K562 (cell line): ENCODE data around the gene CZIB. TPM values are rescaled to one million over a fixed set of nuclear protein-coding genes. Genes with fewer than 3 reads are reported as not detected.

Source experiments
- ATAC-seq: fragments of 200-7000 bp; cut with Tn5 transposase; 3 replicates; pipeline ENCODE4 v1.9.1; 2020; ENCODE audit warnings: moderate library complexity
- BruUV-seq: library from RNA; stranded (reverse); fragments of 400-500 nt; replicated peaks from 2 replicates; lab custom pipeline; 2021; lab: Mats Ljungman, UMichigan
- CTCF ChIA-PET: fragments of 300-600 bp; formaldehyde crosslinking; extraction: SDS; loops from one replicate; lab custom pipeline; 2021; ENCODE audit warnings: low intra/inter-chr PET ratio; lab: Yijun Ruan, JAX
- POLR2A ChIA-PET: fragments of 300-600, 350-650 bp; sonication (Branson Sonifier 250); formaldehyde crosslinking; extraction: SDS; loops from one replicate; lab custom pipeline; 2021; ENCODE audit warnings: antibody characterized with exemption, inconsistent platforms; lab: Yijun Ruan, JAX
- DNase-seq, 4 experiments: peaks; one replicate each; pipeline versions ENCODE4 v3.0.0 to v3.0.0-alpha.2; 2011 to 2018; ENCODE audit warnings: low spot score in 3 of 4, mixed read lengths in 3 of 4; ENCODE audit errors: extremely low read depth in 1 of 4
- FAIRE-seq: peaks from 2 replicates; lab custom pipeline; 2011; peaks lifted over from hg19 to GRCh38; lab: Jason Lieb, UNC
- H2AFZ ChIP-seq: 2 replicates; pipeline ENCODE4 v1.6.0; 2011; ENCODE audit warnings: low read depth, low read length, control low read depth, inconsistent platforms
- H3K27ac ChIP-seq: fragments of 200-600 bp; 3 replicates; pipeline ENCODE4 v1.8.0; 2011; ENCODE audit warnings: low read depth, mild to moderate bottlenecking, control low read depth, inconsistent platforms, low read length, moderate library complexity, mixed read lengths; ENCODE audit errors: extremely low read depth
- H3K27me3 ChIP-seq, 2 experiments: fragments of 300-600 bp in 1 of 2; 2 replicates in 1 of 2; 3 replicates in 1 of 2; pipeline versions ENCODE4 v1.6.0 to v1.8.0; 2011; ENCODE audit warnings: inconsistent platforms in 2 of 2, low read length in 2 of 2, mild to moderate bottlenecking in 1 of 2, mixed read lengths in 1 of 2, moderate library complexity in 1 of 2; ENCODE audit not compliant: control insufficient read depth in 2 of 2, insufficient read depth in 2 of 2
- H3K36me3 ChIP-seq: fragments of 300-600 bp; 3 replicates; pipeline ENCODE4 v1.8.0; 2011; ENCODE audit warnings: mild to moderate bottlenecking, low read length, inconsistent platforms; ENCODE audit not compliant: control insufficient read depth, insufficient read depth
- H3K4me1 ChIP-seq, 2 experiments: fragments of 200-600 bp in 1 of 2; replicated peaks in 1 of 2; 2 replicates in 1 of 2; 3 replicates in 1 of 2; pipeline versions ENCODE4 v1.5.1 to v1.8.0; 2011; ENCODE audit warnings: inconsistent platforms in 2 of 2, low read length in 2 of 2, mild to moderate bottlenecking in 1 of 2, mixed read lengths in 1 of 2, moderate library complexity in 1 of 2; ENCODE audit not compliant: control insufficient read depth in 2 of 2, insufficient read depth in 2 of 2
- H3K4me2 ChIP-seq: 2 replicates; pipeline ENCODE4 v1.6.1; 2011; ENCODE audit warnings: low read length, control low read depth, inconsistent platforms, mixed read lengths; ENCODE audit not compliant: insufficient read depth
- H3K4me3 ChIP-seq: fragments of 200-600 bp; sonication (generic), shearing (Covaris generic); 2 replicates; pipeline ENCODE4 v1.5.1; 2016; ENCODE audit warnings: control low read depth, inconsistent platforms
- H3K79me2 ChIP-seq: fragments of 200-600 bp; 3 replicates; pipeline ENCODE4 v1.8.0; 2011; ENCODE audit warnings: low read length, inconsistent platforms; ENCODE audit not compliant: control insufficient read depth, insufficient read depth
- H3K9ac ChIP-seq, 2 experiments: 2 replicates each; pipeline versions ENCODE4 v1.6.0 to v1.6.1; 2011; ENCODE audit warnings: low read depth in 2 of 2, low read length in 2 of 2, control low read depth in 1 of 2, inconsistent platforms in 1 of 2, mild to moderate bottlenecking in 1 of 2, mixed read lengths in 1 of 2; ENCODE audit not compliant: insufficient read depth in 1 of 2
- H3K9me1 ChIP-seq: one replicate; pipeline ENCODE4 v1.6.0; 2011; ENCODE audit warnings: inconsistent platforms, mild to moderate bottlenecking, low read length, moderate library complexity; ENCODE audit not compliant: control insufficient read depth, insufficient read depth
- H3K9me3 ChIP-seq: replicated peaks from 2 replicates; pipeline ENCODE4 v1.5.1; 2011; ENCODE audit warnings: low read depth, low read length, inconsistent platforms; ENCODE audit not compliant: control insufficient read depth, insufficient read depth
- H4K20me1 ChIP-seq: replicated peaks from 2 replicates; pipeline ENCODE4 v1.6.1; 2011; ENCODE audit warnings: low read length, inconsistent platforms, mixed read lengths; ENCODE audit not compliant: control insufficient read depth, insufficient read depth
- ARNT ChIP-seq, 2 experiments: fragments of 450-650 bp; IDR thresholded peaks; 2 replicates each; pipeline ENCODE4 v1.6.1; 2016; ENCODE audit warnings: mild to moderate bottlenecking in 1 of 2
- DDX20 ChIP-seq: fragments of 450-650 bp; IDR thresholded peaks from 2 replicates; pipeline ENCODE4 v1.6.1; 2016; ENCODE audit warnings: missing genetic modification characterization, low read depth, mild to moderate bottlenecking, missing compliant biosample characterization, moderate library complexity
- HDAC2 ChIP-seq: fragments of 450-650 bp; IDR thresholded peaks from 2 replicates; pipeline ENCODE4 v1.6.1; 2016; ENCODE audit warnings: mild to moderate bottlenecking
- LEF1 ChIP-seq: fragments of 450-650 bp; IDR thresholded peaks from 2 replicates; pipeline ENCODE4 v1.6.1; 2016; ENCODE audit warnings: mild to moderate bottlenecking
- MAFF ChIP-seq: IDR thresholded peaks from 2 replicates; pipeline ENCODE4 v1.6.1; 2012; ENCODE audit warnings: low read length, improper control_type of control experiment
- MIER1 ChIP-seq: fragments of 450-650 bp; IDR thresholded peaks from 2 replicates; pipeline ENCODE4 v1.6.1; 2016; ENCODE audit warnings: antibody characterized with exemption, mild to moderate bottlenecking, low read depth
- NR2C1 ChIP-seq, 2 experiments: fragments of 450-650 bp; IDR thresholded peaks; 2 replicates each; pipeline ENCODE4 v1.6.1; 2017; ENCODE audit warnings: mild to moderate bottlenecking in 2 of 2, antibody characterized with exemption in 1 of 2, inconsistent platforms in 1 of 2, missing compliant biosample characterization in 1 of 2, missing genetic modification characterization in 1 of 2
- PTRF ChIP-seq: fragments of 450-650 bp; IDR thresholded peaks from 2 replicates; pipeline ENCODE4 v1.6.1; 2016; ENCODE audit warnings: mild to moderate bottlenecking, missing genetic modification characterization, missing compliant biosample characterization
- RUNX1 ChIP-seq: sonication (generic); IDR thresholded peaks from 2 replicates; pipeline ENCODE4 v1.6.1; 2016; ENCODE audit warnings: antibody characterized with exemption, low read depth
- TAL1 ChIP-seq: fragments of 450-650 bp; IDR thresholded peaks from 2 replicates; pipeline ENCODE4 v1.6.1; 2016; ENCODE audit warnings: mild to moderate bottlenecking
- TCF7L2 ChIP-seq: fragments of 150-350 bp; IDR thresholded peaks from 2 replicates; pipeline ENCODE4 v1.6.1; 2016; ENCODE audit warnings: low read depth, mild to moderate bottlenecking, low read length, moderate library complexity
- ZBTB34 ChIP-seq: fragments of 250-450 bp; sonication (Bioruptor Pico); IDR thresholded peaks from 2 replicates; pipeline ENCODE4 v1.8.0; 2021; ENCODE audit warnings: mild to moderate bottlenecking, moderate library complexity
- ZKSCAN1 ChIP-seq: fragments of 150-350 bp; IDR thresholded peaks from 2 replicates; pipeline ENCODE4 v1.6.1; 2016; ENCODE audit warnings: low read depth, low read length
- ZNF347 ChIP-seq: fragments of 450-650 bp; formaldehyde crosslinking; IDR thresholded peaks from 2 replicates; pipeline ENCODE4 v1.4.0; 2020; ENCODE audit warnings: low read depth, mild to moderate bottlenecking, moderate library complexity
- ZNF512 ChIP-seq: IDR thresholded peaks from 2 replicates; pipeline ENCODE4 v1.6.1; 2016; ENCODE audit warnings: missing genetic modification characterization, missing compliant biosample characterization
- ZNF57 ChIP-seq: fragments of 450-650 bp; formaldehyde crosslinking; IDR thresholded peaks from 2 replicates; pipeline ENCODE4 v1.4.0; 2020; ENCODE audit warnings: mild to moderate bottlenecking, moderate library complexity
- WGBS: fragments of 100-300 bp; shearing (Covaris generic); methylation state at CpG from one replicate; pipeline ENCODE4 v1.1.6; 2016; ENCODE audit warnings: low coverage, mixed read lengths; ENCODE audit not compliant: insufficient coverage; ENCODE audit errors: missing lambda C conversion rate; 5-methylcytosine and 5-hydroxymethylcytosine counted together
- in situ Hi-C: fragments of 300-500 bp; cut with MboI; formaldehyde crosslinking; loops from 4 replicates; pipeline ENCODE4 v1.15.0; 2018; ENCODE audit warnings: inconsistent platforms, mixed read lengths
- intact Hi-C: fragments of 100-400 bp; cut with micrococcal nuclease; formaldehyde crosslinking; loops from 2 replicates; pipeline ENCODE4 v1.14.2; 2022
- polyA plus RNA-seq, 8 experiments: library from polyadenylated mRNA; depleted of rRNA in 4 of 8; stranded (reverse) in 5 of 8; unstranded in 3 of 8; fragments of >200 nt; fragmentation: Nextera tagmentation in 2 of 8; fragmentation: Illumina TruSeq in 1 of 8; extraction: Ambion mirVana in 2 of 8; extraction: Trizol in 1 of 8; gene quantifications; 2 replicates each; pipeline versions ENCODE4 v1.2.1 to v1.2.3, GENCODE V29; 2011 to 2014; ENCODE audit warnings: inconsistent platforms in 1 of 8, missing spikeins in 1 of 8
- total RNA-seq, 7 experiments: library from RNA; depleted of rRNA in 6 of 7; stranded (reverse); fragments of >200 nt in 6 of 7; fragmentation: Illumina TruSeq in 2 of 7; extraction: Trizol in 2 of 7; gene quantifications; 2 replicates each; pipeline versions ENCODE4 v1.2.1 to v1.2.3, GENCODE V29; 2011 to 2021; ENCODE audit warnings: low replicate concordance in 1 of 7

CZIB gene
- total and polyA plus RNA-seq, 9 of the 15 experiments (the other 6 are each of a cell fraction or from before 2014, with no cell fraction given), result 52.6 to 111 (median 80.0) TPM

GRCh38 chr1:53187401-53187800 is 33.0 kb downstream of the CZIB start:
- 50% methylated on average over 1 of the region's 1 CpG for WGBS
- H3K27me3 ChIP-seq, result no peaks in the 10 kb centered on the region
- H3K36me3 ChIP-seq, result no peaks in the 10 kb centered on the region
- no peak overlapping the region for H3K4me2 ChIP-seq
- H3K4me3 ChIP-seq, result no peak overlapping the region
- H3K9ac ChIP-seq, result no peak overlapping the region
- ATAC-seq, result no peak
- no peaks in the 10 kb centered on the region for H3K9me3 ChIP-seq
- ChIA-PET CTCF (no interaction called here), POLR2A (interaction anchor here (0.6 to 0.7 kb wide), 3 partner anchors 140 to 756 kb away, joined by 3 read pairs; no protein-coding TSS in a partner anchor)
- no peak for FAIRE-seq
- in situ Hi-C loops, result loop anchor here (10.0 to 25.0 kb wide), 2 partner anchors 275 to 483 kb away; partner anchors contain the start of gene ECHDC2
- H3K27ac ChIP-seq, result no peak overlapping the region
- no peak for DNase-seq
- TF ChIP-seq MIER1 (no peak), ZNF512 (tag) (no peak), ZNF57 (CRISPR knock-in tag) (no peak), RUNX1 (no peak), PTRF (tag) (no peak), LEF1 (no peak), NR2C1 (IDR thresholded peaks at IDR 0.05) (no peak), NR2C1 (tag; IDR thresholded peaks at IDR 0.05) (no peak), ZNF347 (CRISPR knock-in tag) (no peak), DDX20 (tag) (no peak), MAFF (no peak), ZKSCAN1 (no peak), TAL1 (no peak), ZBTB34 (CRISPR knock-in tag) (no peak), HDAC2 (no peak), ARNT (IDR thresholded peaks at IDR 0.05) (no peak), TCF7L2 (no peak)
- intact Hi-C loops, result no loop called here
- H4K20me1 ChIP-seq, result no peaks in the 10 kb centered on the region
- no peaks in the 10 kb centered on the region for H3K9me1 ChIP-seq
- peaks cover 13 to 49% of the 10 kb centered on the region in 2 experiments for H3K4me1 ChIP-seq
- no TSS peak for BruUV-seq
- H2AFZ ChIP-seq, result no peak overlapping the region
- no peaks in the 10 kb centered on the region for H3K79me2 ChIP-seq
